IPS-15b (cell line): ENCODE results near the gene LRPAP1.
"Not testable (repeated sequence)": the region's sequence is repeated elsewhere in the genome, so short reads cannot be mapped to it uniquely, and the experiment has no call there.

Experiments used
- H3K27me3 ChIP-seq: one replicate; pipeline ENCODE4 v1.6.1; 2013; ENCODE audit warnings: low read length; ENCODE audit not compliant: control insufficient read depth, insufficient read depth
- H3K36me3 ChIP-seq: one replicate; pipeline ENCODE4 v1.6.1; 2013; ENCODE audit warnings: low read length; ENCODE audit not compliant: control insufficient read depth, insufficient read depth
- H3K4me1 ChIP-seq: one replicate; pipeline ENCODE4 v1.6.1; 2013; ENCODE audit warnings: mild to moderate bottlenecking, low read length; ENCODE audit not compliant: control insufficient read depth, insufficient read depth
- H3K4me3 ChIP-seq: one replicate; pipeline ENCODE4 v1.5.1; 2013; ENCODE audit warnings: low read depth, low read length
- H3K9ac ChIP-seq: one replicate; pipeline ENCODE4 v1.6.1; 2013; ENCODE audit warnings: low read depth, mild to moderate bottlenecking, low read length
- H3K9me3 ChIP-seq: one replicate; pipeline ENCODE4 v1.6.1; 2013; ENCODE audit warnings: mild to moderate bottlenecking, low read length; ENCODE audit not compliant: control insufficient read depth, insufficient read depth

The LRPAP1 gene

GRCh38 chr4:3544259-3545025, 12.2 kb upstream of the LRPAP1 start:
- H3K9me3 ChIP-seq, H3K27me3 ChIP-seq, H3K9ac ChIP-seq, H3K36me3 ChIP-seq, H3K4me1 ChIP-seq, H3K4me3 ChIP-seq: not testable (repeated sequence)

GRCh38 chr4:3543415-3543814, 11.2 kb upstream of the LRPAP1 start:
- not testable (repeated sequence) for H3K36me3 ChIP-seq, H3K27me3 ChIP-seq, H3K9ac ChIP-seq, H3K9me3 ChIP-seq, H3K4me3 ChIP-seq, H3K4me1 ChIP-seq

GRCh38 chr4:3538906-3539305, 6.7 kb upstream of the LRPAP1 start:
- not testable (repeated sequence) for H3K36me3 ChIP-seq, H3K4me3 ChIP-seq, H3K27me3 ChIP-seq, H3K9me3 ChIP-seq, H3K4me1 ChIP-seq, H3K9ac ChIP-seq

GRCh38 chr4:3535812-3536211, 3.6 kb upstream of the LRPAP1 start:
- H3K36me3 ChIP-seq, H3K4me1 ChIP-seq, H3K9ac ChIP-seq, H3K9me3 ChIP-seq, H3K4me3 ChIP-seq: not testable (repeated sequence)
- peaks cover 17% of the 10 kb centered on the region for H3K27me3 ChIP-seq

- H3K9ac ChIP-seq: no peak overlapping the region
- H3K9me3 ChIP-seq: no peaks in the 10 kb centered on the region
- peaks cover 10% of the 10 kb centered on the region for H3K4me1 ChIP-seq
- H3K36me3 ChIP-seq: peaks cover 12% of the 10 kb centered on the region
- H3K4me3 ChIP-seq: no peak overlapping the region
- peaks cover 17% of the 10 kb centered on the region for H3K27me3 ChIP-seq
Measured at GRCh38 chr4:3533423-3533820, 1.2 kb upstream of the LRPAP1 start.

- H3K36me3 ChIP-seq: peaks cover 18% of the 10 kb centered on the region
- no peak overlapping the region for H3K9ac ChIP-seq
- peaks cover 17% of the 10 kb centered on the region for H3K27me3 ChIP-seq
- no peaks in the 10 kb centered on the region for H3K9me3 ChIP-seq
- H3K4me1 ChIP-seq: peaks cover 10% of the 10 kb centered on the region
- H3K4me3 ChIP-seq: peak overlapping the region; percentile 71
Measured at GRCh38 chr4:3532751-3533422, 665 bp upstream of the LRPAP1 start.

GRCh38 chr4:3531318-3531878, 824 bp downstream of the LRPAP1 start:
- peak overlapping the region; percentile 37 for H3K9ac ChIP-seq

GRCh38 chr4:3530663-3531254, 1.5 kb downstream of the LRPAP1 start:
- H3K27me3 ChIP-seq: peaks cover 17% of the 10 kb centered on the region
- H3K36me3 ChIP-seq: peaks cover 19% of the 10 kb centered on the region
- H3K9ac ChIP-seq: no peak overlapping the region
- no peaks in the 10 kb centered on the region for H3K9me3 ChIP-seq
- H3K4me3 ChIP-seq: peak overlapping the region; percentile 84
- peaks cover 10% of the 10 kb centered on the region for H3K4me1 ChIP-seq

More at GRCh38 chr4:3531318-3531878, 824 bp downstream of the LRPAP1 start:
- peaks cover 10% of the 10 kb centered on the region for H3K4me1 ChIP-seq
- H3K4me3 ChIP-seq: peak overlapping the region; percentile 84
- H3K36me3 ChIP-seq: peaks cover 19% of the 10 kb centered on the region
- peaks cover 17% of the 10 kb centered on the region for H3K27me3 ChIP-seq
- H3K9me3 ChIP-seq: no peaks in the 10 kb centered on the region

GRCh38 chr4:3530051-3530450, 2.2 kb downstream of the LRPAP1 start:
- Histone ChIP-seq H3K4me3 (no peak overlapping the region), H3K36me3 (peaks cover 26% of the 10 kb centered on the region), H3K9me3 (no peaks in the 10 kb centered on the region), H3K4me1 (peaks cover 10% of the 10 kb centered on the region), H3K9ac (no peak overlapping the region), H3K27me3 (peaks cover 14% of the 10 kb centered on the region)

- H3K9ac ChIP-seq: no peak overlapping the region
- H3K27me3 ChIP-seq: peaks cover 13% of the 10 kb centered on the region
Measured at GRCh38 chr4:3529363-3529762, 2.9 kb downstream of the LRPAP1 start.

GRCh38 chr4:3527914-3528876, 4.0 kb downstream of the LRPAP1 start:
- H3K4me1 ChIP-seq: peaks cover 6% of the 10 kb centered on the region
- H3K9ac ChIP-seq: no peak overlapping the region
- H3K4me3 ChIP-seq: no peak overlapping the region
- H3K27me3 ChIP-seq: peaks cover 4% of the 10 kb centered on the region
- no peaks in the 10 kb centered on the region for H3K9me3 ChIP-seq
- H3K36me3 ChIP-seq: peaks cover 41% of the 10 kb centered on the region

More at GRCh38 chr4:3529363-3529762, 2.9 kb downstream of the LRPAP1 start:
- peaks cover 32% of the 10 kb centered on the region for H3K36me3 ChIP-seq
- no peaks in the 10 kb centered on the region for H3K9me3 ChIP-seq
- H3K4me1 ChIP-seq: peaks cover 10% of the 10 kb centered on the region
- no peak overlapping the region for H3K4me3 ChIP-seq
